HEK293 (cell line): ENCODE data around the gene METTL1.
A peak's percentile ranks its signal among the peaks of the same experiment; 100 is the strongest.

Experiments
- CTCF ChIA-PET: fragments of 350-600 bp; formaldehyde crosslinking; extraction: SDS; loops from one replicate; lab custom pipeline; 2021; ENCODE audit warnings: antibody characterized with exemption; lab: Yijun Ruan, JAX
- POLR2A ChIA-PET: fragments of 300-600 bp; formaldehyde crosslinking; extraction: SDS; loops from one replicate; lab custom pipeline; 2020; ENCODE audit warnings: antibody characterized with exemption, inconsistent platforms; lab: Yijun Ruan, JAX
- H3K27ac ChIP-seq: fragments of 200-500 bp; sonication (Bioruptor generic); 2 replicates; pipeline ENCODE4 v1.5.1; 2014; ENCODE audit warnings: low read depth, low read length, control low read depth, inconsistent platforms; ENCODE audit errors: extremely low read depth
- H3K36me3 ChIP-seq, 2 experiments: fragments of 200-500 bp in 1 of 2; sonication (Bioruptor generic) in 1 of 2; 1 replicate in 1 of 2; 2 replicates in 1 of 2; pipeline ENCODE4 v1.5.1; 2014 to 2017; ENCODE audit warnings: inconsistent platforms in 2 of 2, low read length in 2 of 2; ENCODE audit not compliant: control insufficient read depth in 2 of 2, insufficient read depth in 1 of 2
- H3K4me1 ChIP-seq: fragments of 200-500 bp; sonication (Bioruptor generic); 2 replicates; pipeline ENCODE4 v1.5.1; 2014; ENCODE audit warnings: mild to moderate bottlenecking, low read length, inconsistent platforms; ENCODE audit not compliant: control insufficient read depth, insufficient read depth
- H3K4me3 ChIP-seq: 2 replicates; pipeline ENCODE4 v1.5.1; 2011; ENCODE audit warnings: low read depth, mild to moderate bottlenecking, control low read depth, low read length, moderate library complexity
- H3K9me3 ChIP-seq: fragments of 200-500 bp; sonication (Bioruptor generic); 2 replicates; pipeline ENCODE4 v1.5.1; 2014; ENCODE audit warnings: low read depth, low read length, inconsistent platforms; ENCODE audit not compliant: control insufficient read depth, insufficient read depth
- BCL11A ChIP-seq: fragments of 450-650 bp; formaldehyde crosslinking; IDR thresholded peaks from 2 replicates; pipeline ENCODE4 v1.5.1; 2016; ENCODE audit warnings: low read depth, missing biosample characterization, missing genetic modification characterization
- GLIS1 ChIP-seq: fragments of 450-650 bp; formaldehyde crosslinking; IDR thresholded peaks from 2 replicates; pipeline ENCODE4 v1.5.1; 2016; ENCODE audit warnings: missing biosample characterization, missing genetic modification characterization
- GLIS2 ChIP-seq: fragments of 450-650 bp; formaldehyde crosslinking; IDR thresholded peaks from 2 replicates; pipeline ENCODE4 v1.5.1; 2016; ENCODE audit warnings: missing biosample characterization, missing genetic modification characterization
- IKZF3 ChIP-seq: fragments of 450-650 bp; IDR thresholded peaks from 2 replicates; pipeline ENCODE4 v1.5.0; 2018; ENCODE audit warnings: missing biosample characterization, mild to moderate bottlenecking, missing genetic modification characterization, moderate library complexity
- KLF10 ChIP-seq: fragments of 450-650 bp; IDR thresholded peaks from 2 replicates; pipeline ENCODE4 v1.5.1; 2018; ENCODE audit warnings: missing biosample characterization, mild to moderate bottlenecking, missing genetic modification characterization
- MYNN ChIP-seq: fragments of 450-650 bp; formaldehyde crosslinking; IDR thresholded peaks from 2 replicates; pipeline ENCODE4 v1.5.1; 2016; ENCODE audit warnings: missing biosample characterization, missing genetic modification characterization, borderline replicate concordance
- REPIN1 ChIP-seq: fragments of 450-650 bp; formaldehyde crosslinking; IDR thresholded peaks from 2 replicates; pipeline ENCODE4 v1.5.1; 2017; ENCODE audit warnings: missing biosample characterization, missing genetic modification characterization, low read depth
- SCRT1 ChIP-seq: fragments of 450-650 bp; formaldehyde crosslinking; IDR thresholded peaks from 2 replicates; pipeline ENCODE4 v1.5.1; 2016; ENCODE audit warnings: missing biosample characterization, missing genetic modification characterization, borderline replicate concordance
- SP2 ChIP-seq: fragments of 450-650 bp; formaldehyde crosslinking; IDR thresholded peaks from 2 replicates; pipeline ENCODE4 v1.5.1; 2016; ENCODE audit warnings: missing biosample characterization, missing genetic modification characterization
- SP7 ChIP-seq: fragments of 450-650 bp; formaldehyde crosslinking; IDR thresholded peaks from 2 replicates; pipeline ENCODE4 v1.5.1; 2016; ENCODE audit warnings: missing biosample characterization, missing genetic modification characterization
- ZBTB17 ChIP-seq: fragments of 450-650 bp; formaldehyde crosslinking; IDR thresholded peaks from 2 replicates; pipeline ENCODE4 v1.5.1; 2016; ENCODE audit warnings: missing biosample characterization, missing genetic modification characterization
- ZBTB20 ChIP-seq: fragments of 450-650 bp; formaldehyde crosslinking; IDR thresholded peaks from 2 replicates; pipeline ENCODE4 v1.5.1; 2016; ENCODE audit warnings: missing biosample characterization, missing genetic modification characterization
- ZFHX2 ChIP-seq: fragments of 450-650 bp; formaldehyde crosslinking; conservative IDR thresholded peaks from 2 replicates; pipeline ENCODE4 v1.5.1; 2016; ENCODE audit warnings: missing biosample characterization, missing genetic modification characterization
- ZIC2 ChIP-seq: fragments of 450-650 bp; formaldehyde crosslinking; IDR thresholded peaks from 2 replicates; pipeline ENCODE4 v1.5.1; 2016; ENCODE audit warnings: missing biosample characterization, missing genetic modification characterization
- ZNF133 ChIP-seq: fragments of 450-650 bp; formaldehyde crosslinking; IDR thresholded peaks from 2 replicates; pipeline ENCODE4 v1.5.1; 2016; ENCODE audit warnings: missing biosample characterization, missing genetic modification characterization
- ZNF148 ChIP-seq: fragments of 450-650 bp; formaldehyde crosslinking; IDR thresholded peaks from 2 replicates; pipeline ENCODE4 v1.5.0; 2017; ENCODE audit warnings: missing biosample characterization, missing genetic modification characterization, borderline replicate concordance
- ZNF211 ChIP-seq: fragments of 450-650 bp; formaldehyde crosslinking; IDR thresholded peaks from 2 replicates; pipeline ENCODE4 v1.5.1; 2016; ENCODE audit warnings: low read depth, missing biosample characterization, missing genetic modification characterization
- ZNF292 ChIP-seq: fragments of 450-650 bp; formaldehyde crosslinking; IDR thresholded peaks from 2 replicates; pipeline ENCODE4 v1.5.1; 2016; ENCODE audit warnings: low read depth, missing biosample characterization, missing genetic modification characterization, borderline replicate concordance
- ZNF335 ChIP-seq: fragments of 450-650 bp; formaldehyde crosslinking; conservative IDR thresholded peaks from 2 replicates; pipeline ENCODE4 v1.5.1; 2016; ENCODE audit warnings: missing biosample characterization, missing genetic modification characterization
- ZNF341 ChIP-seq: fragments of 450-650 bp; formaldehyde crosslinking; IDR thresholded peaks from 2 replicates; pipeline ENCODE4; 2016; ENCODE audit warnings: low read depth, missing biosample characterization, missing genetic modification characterization
- ZNF350 ChIP-seq: fragments of 450-650 bp; formaldehyde crosslinking; IDR thresholded peaks from 2 replicates; pipeline ENCODE4 v1.5.0; 2017; ENCODE audit warnings: missing biosample characterization, mild to moderate bottlenecking, missing genetic modification characterization
- ZNF366 ChIP-seq: fragments of 450-650 bp; formaldehyde crosslinking; conservative IDR thresholded peaks from 2 replicates; pipeline ENCODE4 v1.5.1; 2016; ENCODE audit warnings: missing biosample characterization, missing genetic modification characterization
- ZNF514 ChIP-seq: fragments of 450-650 bp; formaldehyde crosslinking; IDR thresholded peaks from 2 replicates; pipeline ENCODE4 v1.5.1; 2016; ENCODE audit warnings: missing biosample characterization, missing genetic modification characterization
- ZNF529 ChIP-seq: fragments of 450-650 bp; formaldehyde crosslinking; IDR thresholded peaks from 2 replicates; pipeline ENCODE4 v1.5.1; 2017; ENCODE audit warnings: missing genetic modification characterization, missing biosample characterization; ENCODE audit not compliant: insufficient replicate concordance
- ZNF571 ChIP-seq: fragments of 450-650 bp; formaldehyde crosslinking; IDR thresholded peaks from 2 replicates; pipeline ENCODE4 v1.5.0; 2017; ENCODE audit warnings: missing biosample characterization, missing genetic modification characterization
- ZNF580 ChIP-seq: fragments of 450-650 bp; formaldehyde crosslinking; IDR thresholded peaks from 2 replicates; pipeline ENCODE4 v1.5.1; 2016; ENCODE audit warnings: missing biosample characterization, missing genetic modification characterization
- ZNF747 ChIP-seq: fragments of 450-650 bp; formaldehyde crosslinking; IDR thresholded peaks from 2 replicates; pipeline ENCODE4 v1.5.1; 2016; ENCODE audit warnings: missing biosample characterization, missing genetic modification characterization
- ZNF76 ChIP-seq: fragments of 450-650 bp; formaldehyde crosslinking; IDR thresholded peaks from 2 replicates; pipeline ENCODE4; 2016; ENCODE audit warnings: low read depth, missing biosample characterization, missing genetic modification characterization, borderline replicate concordance
- ZNF791 ChIP-seq: fragments of 450-650 bp; formaldehyde crosslinking; IDR thresholded peaks from 2 replicates; pipeline ENCODE4 v1.5.1; 2016; ENCODE audit warnings: missing biosample characterization, missing genetic modification characterization
- ZSCAN30 ChIP-seq: fragments of 450-650 bp; IDR thresholded peaks from 2 replicates; pipeline ENCODE4 v1.5.1; 2018; ENCODE audit warnings: missing biosample characterization, mild to moderate bottlenecking, missing genetic modification characterization, moderate library complexity
- TF ChIP-seq, protein P1 (sequence below): fragments of 450-650 bp; formaldehyde crosslinking; IDR thresholded peaks from 2 replicates; pipeline ENCODE4 v1.5.1; 2016; ENCODE audit warnings: missing biosample characterization, missing genetic modification characterization

The METTL1 gene

GRCh38 chr12:57736741-57737466, 35.0 kb downstream of the METTL1 start (continued):
- TF ChIP-seq ZNF747, result no peak
- TF ChIP-seq, protein P1, sequence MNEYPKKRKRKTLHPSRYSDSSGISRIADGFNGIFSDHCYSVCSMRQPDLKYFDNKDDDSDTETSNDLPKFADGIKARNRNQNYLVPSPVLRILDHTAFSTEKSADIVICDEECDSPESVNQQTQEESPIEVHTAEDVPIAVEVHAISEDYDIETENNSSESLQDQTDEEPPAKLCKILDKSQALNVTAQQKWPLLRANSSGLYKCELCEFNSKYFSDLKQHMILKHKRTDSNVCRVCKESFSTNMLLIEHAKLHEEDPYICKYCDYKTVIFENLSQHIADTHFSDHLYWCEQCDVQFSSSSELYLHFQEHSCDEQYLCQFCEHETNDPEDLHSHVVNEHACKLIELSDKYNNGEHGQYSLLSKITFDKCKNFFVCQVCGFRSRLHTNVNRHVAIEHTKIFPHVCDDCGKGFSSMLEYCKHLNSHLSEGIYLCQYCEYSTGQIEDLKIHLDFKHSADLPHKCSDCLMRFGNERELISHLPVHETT, result 0 out of 2 replicates have a peak, but pooled peaks have one; percentile 20
- TF ChIP-seq ZNF341 (tag by site-specific recombination), result peak; percentile 56; the same call in 1 of the 2 replicates
- TF ChIP-seq SP2 (tag by site-specific recombination), result peak; percentile 55
- TF ChIP-seq ZSCAN30 (tag by site-specific recombination), result no peak
- TF ChIP-seq ZNF580, result 0 out of 2 replicates have a peak, but pooled peaks have one; percentile 39
- peak; percentile 61 for TF ChIP-seq GLIS1
- TF ChIP-seq ZIC2 (tag by site-specific recombination), result peak; percentile 29; the same call in 1 of the 2 replicates
- peak; percentile 23; the same call in 1 of the 2 replicates for TF ChIP-seq ZBTB17 (tag by site-specific recombination)
- peak; percentile 41; the same call in 1 of the 2 replicates for TF ChIP-seq ZNF76 (tag by site-specific recombination)
- TF ChIP-seq ZFHX2 (tag by site-specific recombination), result peak; percentile 45
- peak; percentile 88 for TF ChIP-seq GLIS2

DNA sequence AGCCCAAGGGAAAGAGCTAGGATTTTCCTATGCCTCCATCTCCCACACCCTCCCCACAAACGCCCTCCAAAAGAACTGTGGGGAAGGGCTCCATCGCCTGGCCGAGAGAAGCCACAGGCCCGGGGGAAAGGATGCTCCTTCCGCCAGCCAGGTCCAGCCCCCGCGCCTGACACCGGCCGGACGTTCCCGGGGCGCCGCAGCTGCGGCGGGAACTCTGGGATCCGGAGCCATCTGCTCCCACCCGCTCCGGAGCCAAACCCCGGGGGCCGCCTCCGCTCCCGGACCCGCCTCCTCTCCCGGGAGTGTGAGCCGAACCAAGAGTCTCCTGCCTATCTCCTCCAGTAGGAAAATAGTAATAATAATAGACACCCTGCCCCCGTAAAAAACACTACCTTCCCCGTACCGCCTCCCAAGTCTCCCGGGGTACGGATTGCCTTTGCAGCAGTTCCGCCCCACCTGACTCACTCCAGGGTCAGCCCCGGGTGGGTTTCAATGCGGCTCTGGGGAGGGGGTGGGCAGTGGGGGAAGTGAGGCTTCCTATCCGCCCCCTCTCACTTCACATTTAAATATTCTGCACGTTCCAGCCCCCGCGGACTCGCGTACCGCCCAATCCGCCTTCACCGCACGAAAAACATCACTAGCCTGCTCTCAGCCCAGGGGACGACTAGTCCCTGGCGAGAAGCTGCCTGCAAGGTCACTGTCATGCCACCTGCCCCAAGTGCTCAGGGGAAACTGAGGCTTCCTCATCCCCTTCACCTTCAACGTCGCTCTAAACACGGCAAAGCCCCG, 35.8 kb downstream of the METTL1 start:
- H3K36me3 ChIP-seq, result no peaks in the 10 kb centered on the region
- peak overlapping the region; percentile 27 for H3K4me3 ChIP-seq
- ChIA-PET POLR2A (interaction anchor here (0.5 to 1.6 kb wide), 5 partner anchors 9 to 103 kb away, joined by 6 to 8 read pairs (median 6); partner anchors contain the start of gene TSPAN31), CTCF (interaction anchor here (0.5 to 4.8 kb wide), 16 partner anchors 11 to 507 kb away, joined by 3 to 55 read pairs (median 3); partner anchors contain the start of genes EEF1AKMT3 and METTL1)
- no peak overlapping the region for H3K27ac ChIP-seq
- peaks cover 6% of the 10 kb centered on the region; the same call in 1 of the 2 replicates for H3K4me1 ChIP-seq
- no peaks in the 10 kb centered on the region for H3K9me3 ChIP-seq
- TF ChIP-seq ZNF76 (tag by site-specific recombination) (peak; percentile 71), SCRT1 (tag by site-specific recombination) (no peak), REPIN1 (tag by site-specific recombination) (peak; percentile 56; the same call in 1 of the 2 replicates), BCL11A (tag by site-specific recombination) (no peak), ZNF529 (no peak), ZNF350 (tag by site-specific recombination) (no peak), ZNF148 (tag by site-specific recombination) (no peak), ZNF292 (tag by site-specific recombination) (no peak), ZNF133 (tag by site-specific recombination) (no peak), ZNF791 (tag by site-specific recombination) (no peak), KLF10 (tag by site-specific recombination) (peak; percentile 43; the same call in 1 of the 2 replicates), ZNF211 (tag by site-specific recombination) (no peak), MYNN (no peak), GLIS1 (peak; percentile 74), SP7 (tag by site-specific recombination) (peak; percentile 80), ZBTB20 (tag by site-specific recombination) (peak; percentile 87), ZNF571 (tag by site-specific recombination) (no peak), IKZF3 (peak; percentile 87; the same call in 1 of the 2 replicates), ZNF335 (tag by site-specific recombination) (peak; percentile 62), ZNF514 (no peak), ZNF366 (tag by site-specific recombination) (no peak)
